Ishikawa (cell line): ENCODE data around the gene IFI27L1.

ENCODE experiments used
- CEBPB ChIP-seq: IDR thresholded peaks from 2 replicates; pipeline ENCODE4 v1.6.1; 2012
- CREB1 ChIP-seq: IDR thresholded peaks from 2 replicates; pipeline ENCODE4 v1.6.1; 2012; ENCODE audit warnings: low read depth
- EGR1 ChIP-seq: IDR thresholded peaks from 2 replicates; pipeline ENCODE4 v1.6.1; 2012
- EP300 ChIP-seq: IDR thresholded peaks from 2 replicates; pipeline ENCODE4 v1.6.1; 2012; ENCODE audit warnings: borderline replicate concordance
- FOXM1 ChIP-seq: IDR thresholded peaks from 2 replicates; pipeline ENCODE4 v1.6.1; 2012; ENCODE audit warnings: low read depth, borderline replicate concordance
- MAX ChIP-seq: IDR thresholded peaks from 2 replicates; pipeline ENCODE4 v1.6.1; 2012
- NFIC ChIP-seq: IDR thresholded peaks from 2 replicates; pipeline ENCODE4 v1.6.1; 2012
- RAD21 ChIP-seq: IDR thresholded peaks from 2 replicates; pipeline ENCODE4 v1.6.1; 2012; ENCODE audit warnings: low read depth
- REST ChIP-seq: IDR thresholded peaks from 2 replicates; pipeline ENCODE4 v1.6.1; 2012; ENCODE audit warnings: low read depth, mild to moderate bottlenecking
- TAF1 ChIP-seq: IDR thresholded peaks from 2 replicates; pipeline ENCODE4 v1.6.1; 2012; ENCODE audit warnings: low read depth, mild to moderate bottlenecking
- TCF12 ChIP-seq: IDR thresholded peaks from 2 replicates; pipeline ENCODE4 v1.6.1; 2012; ENCODE audit warnings: low read depth
- TEAD4 ChIP-seq: IDR thresholded peaks from 2 replicates; pipeline ENCODE4 v1.6.1; 2012
- USF1 ChIP-seq: IDR thresholded peaks from 2 replicates; pipeline ENCODE4 v1.6.1; 2012
- YY1 ChIP-seq: IDR thresholded peaks from 2 replicates; pipeline ENCODE4 v1.6.1; 2012; ENCODE audit warnings: low read depth
- ZBTB7A ChIP-seq: IDR thresholded peaks from 2 replicates; pipeline ENCODE4 v1.6.1; 2012; ENCODE audit warnings: low read depth

IFI27L1 gene

GRCh38 chr14:94044476-94045091 lies 36.5 kb upstream of the IFI27L1 start:
- TF ChIP-seq TEAD4: no peak
- TF ChIP-seq TCF12: no peak
- TF ChIP-seq NFIC: no peak
- no peak for TF ChIP-seq ZBTB7A
- TF ChIP-seq RAD21: no peak
- no peak for TF ChIP-seq TAF1
- no peak for TF ChIP-seq CEBPB
- TF ChIP-seq MAX: no peak
- TF ChIP-seq REST: no peak
- TF ChIP-seq USF1: no peak

- TF ChIP-seq CEBPB (no peak), MAX (no peak), TCF12 (no peak), NFIC (no peak), RAD21 (no peak), REST (no peak)
These were observed 36.0 kb upstream of the IFI27L1 start for GRCh38 chr14:94045101-94045500.

GRCh38 chr14:94045563-94046345 lies 35.4 kb upstream of the IFI27L1 start:
- no peak for TF ChIP-seq NFIC
- no peak for TF ChIP-seq EP300
- TF ChIP-seq CEBPB: no peak
- no peak for TF ChIP-seq ZBTB7A
- no peak for TF ChIP-seq YY1
- no peak for TF ChIP-seq CREB1
- no peak for TF ChIP-seq TAF1
- TF ChIP-seq TEAD4: no peak
- TF ChIP-seq RAD21: no peak
- no peak for TF ChIP-seq USF1
- no peak for TF ChIP-seq MAX
- no peak for TF ChIP-seq TCF12
- no peak for TF ChIP-seq FOXM1
- TF ChIP-seq REST: no peak
- no peak for TF ChIP-seq EGR1

GRCh38 chr14:94046696-94047250 lies 34.3 kb upstream of the IFI27L1 start:
- TF ChIP-seq NFIC: no peak
- TF ChIP-seq TEAD4: no peak
- TF ChIP-seq CEBPB: no peak
- TF ChIP-seq FOXM1: no peak
- no peak for TF ChIP-seq ZBTB7A
